ENCODE results near the gene ERRFI1.
A peak's percentile ranks its signal among the peaks of the same experiment; 100 is the strongest.

ERRFI1 gene

DNA sequence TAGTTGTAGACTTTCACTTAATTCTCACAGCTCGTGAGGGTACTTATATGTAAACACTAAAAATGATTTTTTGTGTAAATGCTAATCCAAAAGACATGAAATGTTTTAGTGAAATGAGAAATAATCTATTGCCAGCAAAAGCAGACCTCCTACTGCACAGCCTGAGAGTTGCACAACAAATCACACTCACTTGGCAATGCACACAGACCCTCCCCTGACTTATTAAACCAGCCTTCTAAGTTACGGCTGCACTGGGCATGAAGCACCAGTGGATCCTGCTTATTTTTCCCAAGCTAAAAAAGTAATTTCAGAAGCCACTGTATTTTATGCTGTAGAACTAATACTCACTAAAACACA, 10.3 kb downstream of the ERRFI1 start:
- no peak for DNase-seq
- no peak overlapping the region for H3K4me3 ChIP-seq (ENCODE audit: low read depth, low read length)
- no peaks in the 10 kb centered on the region for H3K9me3 ChIP-seq (ENCODE audit: severe bottlenecking)
- H3K27me3 ChIP-seq (ENCODE audit: insufficient read depth, low read depth, severe bottlenecking), result no peaks in the 10 kb centered on the region
- peaks cover 27% of the 10 kb centered on the region for H3K36me3 ChIP-seq
- TF ChIP-seq, protein P1, sequence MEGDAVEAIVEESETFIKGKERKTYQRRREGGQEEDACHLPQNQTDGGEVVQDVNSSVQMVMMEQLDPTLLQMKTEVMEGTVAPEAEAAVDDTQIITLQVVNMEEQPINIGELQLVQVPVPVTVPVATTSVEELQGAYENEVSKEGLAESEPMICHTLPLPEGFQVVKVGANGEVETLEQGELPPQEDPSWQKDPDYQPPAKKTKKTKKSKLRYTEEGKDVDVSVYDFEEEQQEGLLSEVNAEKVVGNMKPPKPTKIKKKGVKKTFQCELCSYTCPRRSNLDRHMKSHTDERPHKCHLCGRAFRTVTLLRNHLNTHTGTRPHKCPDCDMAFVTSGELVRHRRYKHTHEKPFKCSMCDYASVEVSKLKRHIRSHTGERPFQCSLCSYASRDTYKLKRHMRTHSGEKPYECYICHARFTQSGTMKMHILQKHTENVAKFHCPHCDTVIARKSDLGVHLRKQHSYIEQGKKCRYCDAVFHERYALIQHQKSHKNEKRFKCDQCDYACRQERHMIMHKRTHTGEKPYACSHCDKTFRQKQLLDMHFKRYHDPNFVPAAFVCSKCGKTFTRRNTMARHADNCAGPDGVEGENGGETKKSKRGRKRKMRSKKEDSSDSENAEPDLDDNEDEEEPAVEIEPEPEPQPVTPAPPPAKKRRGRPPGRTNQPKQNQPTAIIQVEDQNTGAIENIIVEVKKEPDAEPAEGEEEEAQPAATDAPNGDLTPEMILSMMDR (IDR thresholded peaks at IDR 0.05; ENCODE audit: low read depth, low read length), result no peak
- no peak overlapping the region for H3K27ac ChIP-seq

DNA sequence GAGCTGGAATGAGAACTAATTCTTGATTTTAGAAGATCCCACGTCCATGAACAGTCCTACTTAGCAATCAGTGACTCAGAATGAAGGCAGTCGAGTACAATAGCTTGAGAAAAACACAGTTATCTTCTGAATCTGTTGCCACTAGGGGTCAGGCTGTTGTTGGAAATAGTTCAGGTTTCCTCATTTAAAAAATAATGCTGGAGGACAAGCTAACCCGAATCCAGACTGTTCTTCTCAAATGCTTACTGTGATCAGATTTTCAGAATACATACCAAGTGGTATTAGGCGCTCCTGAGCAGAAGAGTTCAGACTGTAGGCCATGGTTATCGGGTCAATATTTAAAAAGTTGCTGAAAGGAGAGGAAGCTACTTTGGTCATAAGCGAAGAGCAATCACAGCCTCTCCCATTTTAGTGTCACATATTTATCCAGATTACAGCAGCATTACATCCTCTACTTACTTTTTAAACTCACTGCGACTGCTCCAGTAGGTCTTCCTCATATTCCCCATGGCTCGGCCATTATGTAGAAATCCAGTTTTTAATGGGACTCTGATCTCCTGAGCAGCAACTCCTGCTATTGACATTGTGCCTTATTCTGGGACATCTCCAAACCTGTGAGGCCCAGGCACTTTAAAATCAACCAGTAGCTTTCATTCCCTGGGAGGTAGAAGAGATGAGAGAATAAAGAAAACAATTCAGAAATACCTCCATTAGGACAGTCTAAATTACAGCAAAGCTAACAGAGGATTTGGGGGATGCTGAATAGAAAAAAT, 10.9 kb downstream of the ERRFI1 start:
- TF ChIP-seq, protein P1 (IDR thresholded peaks at IDR 0.05; ENCODE audit: low read depth, low read length), result peak; percentile 56
- DNase-seq, result peak; percentile 37
- Histone ChIP-seq H3K4me3 (ENCODE audit: low read depth, low read length) (no peak overlapping the region), H3K36me3 (peaks cover 27% of the 10 kb centered on the region), H3K27me3 (ENCODE audit: insufficient read depth, low read depth, severe bottlenecking) (no peaks in the 10 kb centered on the region), H3K27ac (no peak overlapping the region), H3K9me3 (ENCODE audit: severe bottlenecking) (no peaks in the 10 kb centered on the region)

- H3K27ac ChIP-seq, result no peak overlapping the region
Measured at GRCh38 chr1:8014381-8014988, 11.6 kb downstream of the ERRFI1 start.

GRCh38 chr1:8013800-8014199, 12.3 kb downstream of the ERRFI1 start:
- H3K27ac ChIP-seq, result no peak overlapping the region
- no peak overlapping the region for H3K4me3 ChIP-seq (ENCODE audit: low read depth, low read length)
- no peak for DNase-seq
- TF ChIP-seq, protein P1 (IDR thresholded peaks at IDR 0.05; ENCODE audit: low read depth, low read length), result no peak
- peaks cover 27% of the 10 kb centered on the region for H3K36me3 ChIP-seq
- no peaks in the 10 kb centered on the region for H3K9me3 ChIP-seq (ENCODE audit: severe bottlenecking)
- H3K27me3 ChIP-seq (ENCODE audit: insufficient read depth, low read depth, severe bottlenecking), result no peaks in the 10 kb centered on the region

More at GRCh38 chr1:8014381-8014988, 11.6 kb downstream of the ERRFI1 start:
- TF ChIP-seq, protein P1 (IDR thresholded peaks at IDR 0.05; ENCODE audit: low read depth, low read length), result no peak
- no peak for DNase-seq
- no peak overlapping the region for H3K4me3 ChIP-seq (ENCODE audit: low read depth, low read length)
- no peaks in the 10 kb centered on the region for H3K9me3 ChIP-seq (ENCODE audit: severe bottlenecking)
- H3K36me3 ChIP-seq, result peaks cover 27% of the 10 kb centered on the region
- no peaks in the 10 kb centered on the region for H3K27me3 ChIP-seq (ENCODE audit: insufficient read depth, low read depth, severe bottlenecking)

GRCh38 chr1:8013399-8013798, 12.7 kb downstream of the ERRFI1 start:
- TF ChIP-seq, protein P1 (IDR thresholded peaks at IDR 0.05; ENCODE audit: low read depth, low read length), result no peak
- no peaks in the 10 kb centered on the region for H3K9me3 ChIP-seq (ENCODE audit: severe bottlenecking)
- peaks cover 27% of the 10 kb centered on the region for H3K36me3 ChIP-seq
- no peaks in the 10 kb centered on the region for H3K27me3 ChIP-seq (ENCODE audit: insufficient read depth, low read depth, severe bottlenecking)
- H3K27ac ChIP-seq, result no peak overlapping the region
- no peak for DNase-seq
- no peak overlapping the region for H3K4me3 ChIP-seq (ENCODE audit: low read depth, low read length)
